ENCODE data around the gene ATP8A2. TPM values are rescaled to one million over a fixed set of nuclear protein-coding genes. Genes with fewer than 3 reads are reported as not detected.

The ATP8A2 gene
- total and polyA plus RNA-seq, 2 donors, result 1.1 to 1.5 TPM

DNA sequence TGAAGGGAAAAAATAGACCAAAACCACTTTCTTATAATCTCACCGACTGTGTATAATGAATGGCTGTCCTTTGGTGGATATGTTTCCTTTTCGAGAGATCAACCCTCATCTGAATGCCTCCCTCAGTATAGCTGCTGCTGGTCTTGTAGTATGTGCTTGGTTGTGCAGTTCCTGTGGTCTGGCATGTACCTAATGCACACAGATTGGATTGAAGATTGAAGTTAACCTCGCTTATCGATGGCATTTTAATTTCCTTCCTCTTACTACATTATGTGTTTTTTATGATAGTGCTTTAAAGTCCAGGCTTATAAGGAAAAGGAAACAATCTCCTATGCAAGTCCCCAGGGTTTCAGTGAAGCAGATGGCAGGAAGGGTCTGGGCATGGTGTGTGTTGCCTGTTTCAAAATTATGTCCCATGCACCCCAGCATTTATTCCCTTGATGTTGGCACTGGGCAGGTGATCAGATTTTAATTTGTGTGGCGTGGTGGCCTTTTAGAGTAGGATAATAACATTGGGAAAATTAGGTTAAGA, 346.0 kb downstream of the ATP8A2 start:
- DNase-seq (ENCODE audit: low read depth in 6 of 9, low spot score in 9 of 9), result no peak
- WGBS, result 43% methylated on average over 5 of the region's 5 CpGs

DNA sequence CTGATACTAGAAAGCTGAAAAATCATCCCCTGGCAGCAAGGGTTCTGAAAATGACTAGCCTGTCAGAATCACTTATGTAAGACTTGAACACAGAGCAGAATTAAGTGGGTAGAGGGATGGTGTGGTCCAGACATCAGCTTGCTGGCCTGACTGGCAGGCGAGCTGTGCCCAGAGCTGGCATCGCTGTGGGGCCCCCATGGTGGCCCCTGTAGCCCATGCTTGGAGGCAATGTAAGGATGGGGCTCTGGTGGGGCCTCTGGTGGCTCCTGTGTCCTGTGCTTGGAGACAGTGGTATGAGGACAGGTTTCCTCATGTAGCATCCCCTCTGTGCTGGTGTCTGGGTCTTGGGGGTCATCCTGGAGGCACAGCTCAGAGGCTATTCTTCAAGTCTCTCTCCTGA, 347.9 kb downstream of the ATP8A2 start:
- WGBS, result 98% methylated on average over 2 of the region's 2 CpGs

More for the DNA sequence above, 346.0 kb downstream of the ATP8A2 start:
- Histone ChIP-seq H3K4me3 (ENCODE audit: low read length in 2 of 2) (no peak overlapping the region), H3K27me3 (ENCODE audit: control insufficient read depth in 2 of 2, insufficient read depth in 1 of 2, low read length in 1 of 2) (no peaks in the 10 kb centered on the region), H3K36me3 (ENCODE audit: control insufficient read depth in 2 of 2, insufficient read depth in 2 of 2, low read length in 1 of 2) (no peaks in the 10 kb centered on the region), H3K27ac (ENCODE audit: low read depth in 1 of 2, low read length in 1 of 2) (no peak overlapping the region), H3K9me3 (ENCODE audit: control insufficient read depth in 2 of 2, insufficient read depth in 1 of 2, low read length in 1 of 2) (no peaks in the 10 kb centered on the region), H3K4me1 (ENCODE audit: control insufficient read depth in 2 of 2, insufficient read depth in 2 of 2, low read length in 2 of 2) (no peaks in the 10 kb centered on the region)

DNA sequence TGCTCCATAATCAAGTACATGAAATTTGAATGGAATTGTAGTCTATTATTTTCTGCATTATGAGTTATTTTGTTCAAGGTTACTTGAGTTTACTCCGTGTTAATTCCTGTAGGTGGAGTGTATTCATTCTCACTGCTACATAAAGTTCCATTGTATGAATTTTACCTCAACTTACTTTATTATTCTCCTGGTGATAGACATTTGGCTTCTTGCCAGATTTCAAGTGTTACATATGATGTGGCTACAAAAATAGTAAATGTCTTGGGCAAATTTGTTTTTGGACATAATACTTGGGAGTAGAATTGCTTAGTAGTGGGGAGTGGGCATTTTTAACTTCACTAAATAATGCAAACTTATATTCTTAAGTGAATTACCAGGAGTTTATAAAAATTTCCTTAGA, 351.1 kb downstream of the ATP8A2 start:
- no peak overlapping the region for H3K4me3 ChIP-seq (ENCODE audit: low read length in 2 of 2)
- 93% methylated on average over 1 of the region's 1 CpG for WGBS
- peaks cover 0 to 2% of the 10 kb centered on the region in 2 donors for H3K4me1 ChIP-seq (ENCODE audit: control insufficient read depth in 2 of 2, insufficient read depth in 2 of 2, low read length in 2 of 2)
- no peaks in the 10 kb centered on the region for H3K9me3 ChIP-seq (ENCODE audit: control insufficient read depth in 2 of 2, insufficient read depth in 1 of 2, low read length in 1 of 2)
- H3K36me3 ChIP-seq (ENCODE audit: control insufficient read depth in 2 of 2, insufficient read depth in 2 of 2, low read length in 1 of 2), result no peaks in the 10 kb centered on the region
- no peak overlapping the region for H3K27ac ChIP-seq (ENCODE audit: low read depth in 1 of 2, low read length in 1 of 2)
- no peaks in the 10 kb centered on the region for H3K27me3 ChIP-seq (ENCODE audit: control insufficient read depth in 2 of 2, insufficient read depth in 1 of 2, low read length in 1 of 2)
- no peak for DNase-seq (ENCODE audit: low read depth in 6 of 9, low spot score in 9 of 9)

More for the DNA sequence above, 347.9 kb downstream of the ATP8A2 start:
- H3K4me1 ChIP-seq (ENCODE audit: control insufficient read depth in 2 of 2, insufficient read depth in 2 of 2, low read length in 2 of 2), result no peaks in the 10 kb centered on the region
- no peak for DNase-seq (ENCODE audit: low read depth in 6 of 9, low spot score in 9 of 9)
- H3K27me3 ChIP-seq (ENCODE audit: control insufficient read depth in 2 of 2, insufficient read depth in 1 of 2, low read length in 1 of 2), result no peaks in the 10 kb centered on the region
- H3K36me3 ChIP-seq (ENCODE audit: control insufficient read depth in 2 of 2, insufficient read depth in 2 of 2, low read length in 1 of 2), result no peaks in the 10 kb centered on the region
- no peak overlapping the region for H3K4me3 ChIP-seq (ENCODE audit: low read length in 2 of 2)
- H3K9me3 ChIP-seq (ENCODE audit: control insufficient read depth in 2 of 2, insufficient read depth in 1 of 2, low read length in 1 of 2), result no peaks in the 10 kb centered on the region
- no peak overlapping the region for H3K27ac ChIP-seq (ENCODE audit: low read depth in 1 of 2, low read length in 1 of 2)

GRCh38 chr13:25725104-25725503, 353.3 kb downstream of the ATP8A2 start:
- Histone ChIP-seq H3K9me3 (ENCODE audit: control insufficient read depth in 2 of 2, insufficient read depth in 1 of 2, low read length in 1 of 2) (no peaks in the 10 kb centered on the region), H3K4me3 (ENCODE audit: low read length in 2 of 2) (no peak overlapping the region), H3K4me1 (ENCODE audit: control insufficient read depth in 2 of 2, insufficient read depth in 2 of 2, low read length in 2 of 2) (peaks cover 0 to 2% of the 10 kb centered on the region in 2 donors), H3K27ac (ENCODE audit: low read depth in 1 of 2, low read length in 1 of 2) (no peak overlapping the region), H3K36me3 (ENCODE audit: control insufficient read depth in 2 of 2, insufficient read depth in 2 of 2, low read length in 1 of 2) (no peaks in the 10 kb centered on the region), H3K27me3 (ENCODE audit: control insufficient read depth in 2 of 2, insufficient read depth in 1 of 2, low read length in 1 of 2) (no peaks in the 10 kb centered on the region)
- WGBS, result 82% methylated on average over 3 of the region's 3 CpGs
- DNase-seq (ENCODE audit: low read depth in 6 of 9, low spot score in 9 of 9), result no peak

DNA sequence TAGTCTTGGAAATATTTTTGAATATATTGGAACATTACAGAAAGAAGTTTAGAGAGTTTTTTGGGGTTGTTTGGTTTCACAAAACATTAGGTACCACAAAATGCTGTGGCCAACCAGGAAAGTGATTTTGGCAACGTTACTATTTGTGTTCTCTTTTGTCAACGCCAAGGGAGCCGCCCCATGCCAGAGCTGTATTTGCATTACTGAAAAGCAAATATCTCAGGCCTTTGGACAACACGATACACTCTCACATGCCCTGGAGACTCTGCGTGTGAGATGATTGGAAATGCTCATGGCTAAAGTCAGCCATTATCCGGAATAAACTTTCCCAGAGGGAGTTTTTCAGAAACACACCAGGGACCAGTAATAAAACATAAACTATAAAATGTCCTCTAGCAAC, 355.5 kb downstream of the ATP8A2 start:
- Histone ChIP-seq H3K27me3 (ENCODE audit: control insufficient read depth in 2 of 2, insufficient read depth in 1 of 2, low read length in 1 of 2) (no peaks in the 10 kb centered on the region), H3K9me3 (ENCODE audit: control insufficient read depth in 2 of 2, insufficient read depth in 1 of 2, low read length in 1 of 2) (no peaks in the 10 kb centered on the region), H3K27ac (ENCODE audit: low read depth in 1 of 2, low read length in 1 of 2) (no peak overlapping the region), H3K36me3 (ENCODE audit: control insufficient read depth in 2 of 2, insufficient read depth in 2 of 2, low read length in 1 of 2) (no peaks in the 10 kb centered on the region), H3K4me3 (ENCODE audit: low read length in 2 of 2) (no peak overlapping the region), H3K4me1 (ENCODE audit: control insufficient read depth in 2 of 2, insufficient read depth in 2 of 2, low read length in 2 of 2) (peaks cover 0 to 2% of the 10 kb centered on the region in 2 donors)
- 89% methylated on average over 6 of the region's 6 CpGs for WGBS
- DNase-seq (ENCODE audit: low read depth in 6 of 9, low spot score in 9 of 9), result no peak

DNA sequence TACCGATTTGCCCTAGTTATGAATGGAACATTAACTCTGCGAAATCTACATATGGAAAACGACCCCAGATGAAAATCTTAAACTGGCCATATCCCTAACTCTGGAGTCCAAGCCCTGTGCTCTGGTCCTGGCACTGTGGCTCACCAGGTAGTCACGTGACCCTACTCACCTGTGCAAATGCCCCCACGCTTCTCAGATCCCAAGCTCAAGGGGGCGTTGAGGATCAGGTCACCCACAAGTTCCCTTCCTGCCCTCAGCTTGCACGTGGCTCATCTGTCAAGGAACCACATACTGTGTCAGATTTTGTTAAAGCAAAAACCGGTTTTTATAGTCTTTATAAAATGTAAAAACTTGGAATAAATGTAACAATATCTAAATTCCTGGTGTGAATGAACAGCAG, 356.0 kb downstream of the ATP8A2 start:
- WGBS, result 66% methylated on average over 8 of the region's 8 CpGs
- no peaks in the 10 kb centered on the region for H3K9me3 ChIP-seq (ENCODE audit: control insufficient read depth in 2 of 2, insufficient read depth in 1 of 2, low read length in 1 of 2)
- no peak for DNase-seq (ENCODE audit: low read depth in 6 of 9, low spot score in 9 of 9)
- H3K4me1 ChIP-seq (ENCODE audit: control insufficient read depth in 2 of 2, insufficient read depth in 2 of 2, low read length in 2 of 2), result peaks cover 0 to 2% of the 10 kb centered on the region in 2 donors
- no peak overlapping the region for H3K27ac ChIP-seq (ENCODE audit: low read depth in 1 of 2, low read length in 1 of 2)
- H3K27me3 ChIP-seq (ENCODE audit: control insufficient read depth in 2 of 2, insufficient read depth in 1 of 2, low read length in 1 of 2), result no peaks in the 10 kb centered on the region
- H3K4me3 ChIP-seq (ENCODE audit: low read length in 2 of 2), result no peak overlapping the region
- H3K36me3 ChIP-seq (ENCODE audit: control insufficient read depth in 2 of 2, insufficient read depth in 2 of 2, low read length in 1 of 2), result no peaks in the 10 kb centered on the region

GRCh38 chr13:25729201-25729600, 357.4 kb downstream of the ATP8A2 start:
- 90% methylated on average over 7 of the region's 7 CpGs for WGBS
- Histone ChIP-seq H3K36me3 (ENCODE audit: control insufficient read depth in 2 of 2, insufficient read depth in 2 of 2, low read length in 1 of 2) (no peaks in the 10 kb centered on the region), H3K4me1 (ENCODE audit: control insufficient read depth in 2 of 2, insufficient read depth in 2 of 2, low read length in 2 of 2) (peaks cover 0 to 2% of the 10 kb centered on the region in 2 donors), H3K27me3 (ENCODE audit: control insufficient read depth in 2 of 2, insufficient read depth in 1 of 2, low read length in 1 of 2) (no peaks in the 10 kb centered on the region), H3K9me3 (ENCODE audit: control insufficient read depth in 2 of 2, insufficient read depth in 1 of 2, low read length in 1 of 2) (no peaks in the 10 kb centered on the region), H3K27ac (ENCODE audit: low read depth in 1 of 2, low read length in 1 of 2) (no peak overlapping the region), H3K4me3 (ENCODE audit: low read length in 2 of 2) (no peak overlapping the region)
- no peak for DNase-seq (ENCODE audit: low read depth in 6 of 9, low spot score in 9 of 9)

- Histone ChIP-seq H3K4me3 (ENCODE audit: low read length in 2 of 2) (no peak overlapping the region), H3K4me1 (ENCODE audit: control insufficient read depth in 2 of 2, insufficient read depth in 2 of 2, low read length in 2 of 2) (peaks cover 0 to 2% of the 10 kb centered on the region in 2 donors), H3K27me3 (ENCODE audit: control insufficient read depth in 2 of 2, insufficient read depth in 1 of 2, low read length in 1 of 2) (no peaks in the 10 kb centered on the region), H3K27ac (ENCODE audit: low read depth in 1 of 2, low read length in 1 of 2) (no peak overlapping the region), H3K9me3 (ENCODE audit: control insufficient read depth in 2 of 2, insufficient read depth in 1 of 2, low read length in 1 of 2) (no peaks in the 10 kb centered on the region), H3K36me3 (ENCODE audit: control insufficient read depth in 2 of 2, insufficient read depth in 2 of 2, low read length in 1 of 2) (no peaks in the 10 kb centered on the region)
- DNase-seq (ENCODE audit: low read depth in 6 of 9, low spot score in 9 of 9), result no peak
- 85% methylated on average over 4 of the region's 4 CpGs for WGBS
Measured at GRCh38 chr13:25731037-25731436, 359.3 kb downstream of the ATP8A2 start.

- Histone ChIP-seq H3K9me3 (ENCODE audit: control insufficient read depth in 2 of 2, insufficient read depth in 1 of 2, low read length in 1 of 2) (no peaks in the 10 kb centered on the region), H3K27me3 (ENCODE audit: control insufficient read depth in 2 of 2, insufficient read depth in 1 of 2, low read length in 1 of 2) (no peaks in the 10 kb centered on the region), H3K36me3 (ENCODE audit: control insufficient read depth in 2 of 2, insufficient read depth in 2 of 2, low read length in 1 of 2) (no peaks in the 10 kb centered on the region), H3K4me3 (ENCODE audit: low read length in 2 of 2) (no peak overlapping the region), H3K27ac (ENCODE audit: low read depth in 1 of 2, low read length in 1 of 2) (no peak overlapping the region), H3K4me1 (ENCODE audit: control insufficient read depth in 2 of 2, insufficient read depth in 2 of 2, low read length in 2 of 2) (no peaks in the 10 kb centered on the region)
- 91% methylated on average over 4 of the region's 4 CpGs for WGBS
- DNase-seq (ENCODE audit: low read depth in 6 of 9, low spot score in 9 of 9), result no peak
Measured at GRCh38 chr13:25731536-25731935, 359.8 kb downstream of the ATP8A2 start.
